ENCODE measurements around the gene FAM131A. TPM values are rescaled to one million over a fixed set of nuclear protein-coding genes. Genes with fewer than 3 reads are reported as not detected.

FAM131A gene
- total RNA-seq, 1 experiment from 2014 or later = 12.9 TPM

DNA sequence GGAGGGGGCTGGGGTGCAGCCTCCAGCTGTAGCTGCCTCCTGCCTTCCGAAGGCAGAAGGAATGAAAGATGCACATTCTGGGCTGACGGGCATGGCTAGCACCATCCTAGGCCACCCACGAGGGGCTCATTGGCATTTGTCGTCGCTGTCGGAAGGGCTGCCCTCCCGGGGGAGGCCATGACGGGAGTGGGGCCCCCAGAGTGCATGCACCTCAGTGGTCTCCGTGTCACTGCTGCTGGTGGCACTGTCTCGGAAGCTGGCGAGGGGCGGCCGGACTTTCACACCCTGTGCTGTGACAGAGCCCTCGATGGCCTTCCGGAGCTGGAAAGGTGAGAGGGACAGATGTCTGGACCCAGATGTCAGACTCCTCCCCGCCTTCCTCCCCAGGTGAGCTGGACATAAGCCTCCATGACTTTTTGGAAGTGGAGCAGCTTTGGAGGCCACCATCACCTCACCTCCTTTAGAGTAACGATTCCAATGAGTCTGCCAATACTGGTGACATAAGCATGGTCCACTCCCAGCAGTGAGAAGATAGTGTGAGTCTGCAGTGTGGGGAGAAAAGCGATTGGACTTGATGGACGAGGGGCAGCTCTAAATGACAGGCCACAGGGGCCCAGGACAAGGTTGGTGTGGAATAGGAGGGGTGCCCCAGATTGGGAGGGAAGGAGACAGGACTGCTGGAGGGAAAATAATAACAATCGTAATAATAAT is 9.2 kb downstream of the FAM131A start:
- DNase-seq (ENCODE audit: unreplicated experiment) = no peak
- ChIA-PET POLR2A (interaction anchor here (0.7 to 1.6 kb wide), 3 partner anchors 10 to 201 kb away, joined by 3 to 4 read pairs (median 3); no protein-coding TSS in a partner anchor), CTCF (interaction anchor here (1.4 kb wide), 2 partner anchors 9 to 25 kb away, joined by 3 to 7 read pairs; no protein-coding TSS in a partner anchor)
- TF ChIP-seq, protein P1, sequence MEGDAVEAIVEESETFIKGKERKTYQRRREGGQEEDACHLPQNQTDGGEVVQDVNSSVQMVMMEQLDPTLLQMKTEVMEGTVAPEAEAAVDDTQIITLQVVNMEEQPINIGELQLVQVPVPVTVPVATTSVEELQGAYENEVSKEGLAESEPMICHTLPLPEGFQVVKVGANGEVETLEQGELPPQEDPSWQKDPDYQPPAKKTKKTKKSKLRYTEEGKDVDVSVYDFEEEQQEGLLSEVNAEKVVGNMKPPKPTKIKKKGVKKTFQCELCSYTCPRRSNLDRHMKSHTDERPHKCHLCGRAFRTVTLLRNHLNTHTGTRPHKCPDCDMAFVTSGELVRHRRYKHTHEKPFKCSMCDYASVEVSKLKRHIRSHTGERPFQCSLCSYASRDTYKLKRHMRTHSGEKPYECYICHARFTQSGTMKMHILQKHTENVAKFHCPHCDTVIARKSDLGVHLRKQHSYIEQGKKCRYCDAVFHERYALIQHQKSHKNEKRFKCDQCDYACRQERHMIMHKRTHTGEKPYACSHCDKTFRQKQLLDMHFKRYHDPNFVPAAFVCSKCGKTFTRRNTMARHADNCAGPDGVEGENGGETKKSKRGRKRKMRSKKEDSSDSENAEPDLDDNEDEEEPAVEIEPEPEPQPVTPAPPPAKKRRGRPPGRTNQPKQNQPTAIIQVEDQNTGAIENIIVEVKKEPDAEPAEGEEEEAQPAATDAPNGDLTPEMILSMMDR (IDR thresholded peaks at IDR 0.05; ENCODE audit: unreplicated experiment) = no peak
- H3K27ac Mint-ChIP-seq (ENCODE audit: low read depth, unreplicated experiment) = no peak overlapping the region
- no peaks in the 10 kb centered on the region for H3K9me3 Mint-ChIP-seq (ENCODE audit: unreplicated experiment)
- no peak overlapping the region for H3K4me3 Mint-ChIP-seq (ENCODE audit: unreplicated experiment)
- no TSS peak for BruUV-seq (replicated peaks)
- H3K27me3 Mint-ChIP-seq (ENCODE audit: insufficient read depth, unreplicated experiment) = no peaks in the 10 kb centered on the region
- intact Hi-C loops (cut with micrococcal nuclease) = no loop called here
- peaks cover 31% of the 10 kb centered on the region for H3K36me3 Mint-ChIP-seq (ENCODE audit: insufficient read depth, unreplicated experiment)
- H3K4me1 Mint-ChIP-seq (ENCODE audit: insufficient read depth, unreplicated experiment) = peaks cover 11% of the 10 kb centered on the region

DNA sequence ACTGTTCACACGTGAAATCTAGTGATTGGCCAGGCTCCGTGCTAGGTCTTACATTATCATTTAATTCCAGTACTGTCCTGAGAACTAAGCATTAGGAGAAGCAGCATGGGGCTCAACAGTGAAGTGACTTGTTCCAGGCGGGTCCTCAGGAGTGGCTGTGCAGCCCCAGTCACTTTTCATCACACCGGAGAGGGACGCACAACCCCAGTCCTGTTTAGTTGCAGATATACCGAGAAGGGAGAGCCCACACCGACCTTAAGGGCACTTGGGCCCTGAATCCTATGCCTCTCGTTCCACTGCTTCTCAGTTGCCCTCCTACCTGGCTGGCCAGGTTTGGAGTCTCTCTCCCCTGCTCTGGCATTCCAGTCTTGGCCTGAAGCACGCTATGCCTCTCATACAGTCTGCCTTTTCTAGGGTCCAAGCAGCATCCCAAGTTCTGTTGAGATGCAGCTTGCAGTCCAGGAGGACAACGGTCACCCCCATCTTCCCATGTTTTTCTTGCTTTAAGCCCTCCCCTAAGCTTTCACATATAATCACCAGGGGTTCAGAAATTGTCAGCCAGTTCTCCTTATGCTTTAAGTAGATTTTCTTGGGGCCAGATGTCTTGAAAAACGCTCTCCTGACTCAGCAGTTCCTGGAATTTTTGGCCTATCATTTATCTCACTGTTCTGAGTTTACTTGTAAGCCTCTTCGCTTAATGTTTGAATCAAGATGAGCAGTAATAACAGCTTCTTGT is 10.1 kb downstream of the FAM131A start:
- H3K27me3 Mint-ChIP-seq (ENCODE audit: insufficient read depth, unreplicated experiment) = no peaks in the 10 kb centered on the region
- TSS peak; percentile 17 for BruUV-seq (replicated peaks)
- no peaks in the 10 kb centered on the region for H3K9me3 Mint-ChIP-seq (ENCODE audit: unreplicated experiment)
- ChIA-PET POLR2A (interaction anchor here (0.7 to 2.0 kb wide), 3 partner anchors 13 to 200 kb away, joined by 3 to 6 read pairs (median 4); no protein-coding TSS in a partner anchor), CTCF (interaction anchor here (1.1 to 1.4 kb wide), 3 partner anchors 8 to 24 kb away, joined by 3 to 7 read pairs (median 3); no protein-coding TSS in a partner anchor)
- TF ChIP-seq, protein P1 (IDR thresholded peaks at IDR 0.05; ENCODE audit: unreplicated experiment) = no peak
- peaks cover 36% of the 10 kb centered on the region for H3K36me3 Mint-ChIP-seq (ENCODE audit: insufficient read depth, unreplicated experiment)
- peaks cover 7% of the 10 kb centered on the region for H3K4me1 Mint-ChIP-seq (ENCODE audit: insufficient read depth, unreplicated experiment)
- H3K27ac Mint-ChIP-seq (ENCODE audit: low read depth, unreplicated experiment) = no peak overlapping the region
- no peak for DNase-seq (ENCODE audit: unreplicated experiment)
- H3K4me3 Mint-ChIP-seq (ENCODE audit: unreplicated experiment) = no peak overlapping the region
- intact Hi-C loops (cut with micrococcal nuclease) = no loop called here

DNA sequence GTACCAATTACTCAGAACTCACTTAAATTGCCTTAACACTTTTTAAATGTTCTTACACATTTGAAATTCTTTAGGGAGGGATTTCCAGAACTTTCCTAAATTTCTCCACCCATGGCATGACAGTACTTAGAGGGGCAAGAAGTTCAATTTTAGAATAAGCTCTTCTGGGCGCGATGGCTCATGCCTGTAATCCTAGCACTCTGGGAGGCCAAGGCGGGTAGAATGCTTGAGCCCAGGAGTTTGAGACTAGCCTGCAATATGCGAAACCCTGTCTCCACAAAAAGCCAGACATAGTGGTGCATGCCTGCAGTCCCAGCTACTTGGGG is 10.6 kb downstream of the FAM131A start:
- Mint-ChIP-seq H3K4me1 (ENCODE audit: insufficient read depth, unreplicated experiment) (peaks cover 7% of the 10 kb centered on the region), H3K9me3 (ENCODE audit: unreplicated experiment) (no peaks in the 10 kb centered on the region), H3K27me3 (ENCODE audit: insufficient read depth, unreplicated experiment) (no peaks in the 10 kb centered on the region), H3K4me3 (ENCODE audit: unreplicated experiment) (no peak overlapping the region), H3K36me3 (ENCODE audit: insufficient read depth, unreplicated experiment) (peaks cover 36% of the 10 kb centered on the region), H3K27ac (ENCODE audit: low read depth, unreplicated experiment) (no peak overlapping the region)
- BruUV-seq (replicated peaks) = no TSS peak
- intact Hi-C loops (cut with micrococcal nuclease) = no loop called here
- no peak for DNase-seq (ENCODE audit: unreplicated experiment)
- CTCF ChIA-PET = interaction anchor here (0.7 to 1.1 kb wide), 3 partner anchors 9 to 152 kb away, joined by 3 read pairs; no protein-coding TSS in a partner anchor
- TF ChIP-seq, protein P1 (IDR thresholded peaks at IDR 0.05; ENCODE audit: unreplicated experiment) = no peak
- POLR2A ChIA-PET = interaction anchor here (1.2 to 2.0 kb wide), 3 partner anchors 10 to 14 kb away, joined by 3 to 6 read pairs (median 4); partner anchors contain the start of gene FAM131A

All from MCF 10A (cell line).